ENCODE results near the gene PRRT1B. TPM values are rescaled to one million over a fixed set of nuclear protein-coding genes. Genes with fewer than 3 reads are reported as not detected.

PRRT1B gene
- total and polyA plus RNA-seq, 2 donors from 2014 or later: 1.0 TPM; not detected in 1

GRCh38 chr9:131522257-131523085 is 22.9 kb upstream of the PRRT1B start:
- no peaks in the 10 kb centered on the region for H3K27me3 ChIP-seq (ENCODE audit: control insufficient read depth, insufficient read depth, low read length)
- no peak overlapping the region for H3K9ac ChIP-seq (ENCODE audit: low read length in 3 of 3)
- no peak for DNase-seq
- intact Hi-C loops (cut with DNase I): no loop called here
- H3K27ac ChIP-seq (ENCODE audit: low read depth in 2 of 2, low read length in 2 of 2): no peak overlapping the region
- H3K4me3 ChIP-seq (ENCODE audit: low read length in 3 of 3): no peak overlapping the region
- TF ChIP-seq CTCF (IDR thresholded peaks at IDR 0.05; ENCODE audit: borderline replicate concordance, extremely low read depth, insufficient read depth): no peak
- H3K4me1 ChIP-seq (ENCODE audit: control insufficient read depth in 2 of 3, insufficient read depth in 2 of 3, low read depth in 1 of 3, low read length in 3 of 3): peaks cover 0 to 4% (median 0%) of the 10 kb centered on the region in 3 donors
- no peak for FAIRE-seq
- H3K36me3 ChIP-seq (ENCODE audit: control insufficient read depth in 2 of 3, insufficient read depth in 3 of 3, low read length in 3 of 3): peaks cover 2 to 55% (median 37%) of the 10 kb centered on the region in 3 donors
- no peaks in the 10 kb centered on the region for H3K9me3 ChIP-seq (ENCODE audit: control insufficient read depth in 2 of 3, insufficient read depth in 1 of 3, low read length in 3 of 3)

DNA sequence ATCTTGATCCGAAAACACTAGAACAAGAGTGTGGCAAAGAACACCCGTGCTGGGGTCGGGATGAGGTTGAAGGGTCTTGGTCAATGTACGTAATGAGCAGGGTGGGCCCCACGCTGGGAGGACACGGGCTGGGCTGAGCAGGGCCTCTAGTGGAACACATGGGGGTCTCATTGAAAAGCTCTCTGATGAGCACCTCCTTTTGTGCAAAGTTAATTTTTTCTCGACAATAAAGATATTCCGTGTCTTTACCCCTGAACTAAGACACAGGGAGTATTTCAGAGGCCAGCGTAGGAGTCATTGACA is 22.3 kb upstream of the PRRT1B start:
- H3K9me3 ChIP-seq (ENCODE audit: control insufficient read depth in 2 of 3, insufficient read depth in 1 of 3, low read length in 3 of 3): no peaks in the 10 kb centered on the region
- no peak for TF ChIP-seq CTCF (IDR thresholded peaks at IDR 0.05; ENCODE audit: borderline replicate concordance, extremely low read depth, insufficient read depth)
- FAIRE-seq (no peak), DNase-seq (no peak)
- H3K4me3 ChIP-seq (ENCODE audit: low read length in 3 of 3): no peak overlapping the region
- H3K4me1 ChIP-seq (ENCODE audit: control insufficient read depth in 2 of 3, insufficient read depth in 2 of 3, low read depth in 1 of 3, low read length in 3 of 3): peaks cover 0 to 4% (median 0%) of the 10 kb centered on the region in 3 donors
- no peak overlapping the region for H3K9ac ChIP-seq (ENCODE audit: low read length in 3 of 3)
- intact Hi-C loops (cut with DNase I): no loop called here
- H3K27ac ChIP-seq (ENCODE audit: low read depth in 2 of 2, low read length in 2 of 2): no peak overlapping the region
- H3K36me3 ChIP-seq (ENCODE audit: control insufficient read depth in 2 of 3, insufficient read depth in 3 of 3, low read length in 3 of 3): peaks cover 2 to 53% (median 34%) of the 10 kb centered on the region in 3 donors
- H3K27me3 ChIP-seq (ENCODE audit: control insufficient read depth, insufficient read depth, low read length): no peaks in the 10 kb centered on the region

GRCh38 chr9:131523451-131524435 is 21.6 kb upstream of the PRRT1B start:
- Histone ChIP-seq H3K27me3 (ENCODE audit: control insufficient read depth, insufficient read depth, low read length) (no peaks in the 10 kb centered on the region), H3K4me3 (ENCODE audit: low read length in 3 of 3) (no peak overlapping the region), H3K9ac (ENCODE audit: low read length in 3 of 3) (no peak overlapping the region), H3K9me3 (ENCODE audit: control insufficient read depth in 2 of 3, insufficient read depth in 1 of 3, low read length in 3 of 3) (no peaks in the 10 kb centered on the region), H3K27ac (ENCODE audit: low read depth in 2 of 2, low read length in 2 of 2) (no peak overlapping the region), H3K4me1 (ENCODE audit: control insufficient read depth in 2 of 3, insufficient read depth in 2 of 3, low read depth in 1 of 3, low read length in 3 of 3) (peaks cover 0 to 4% (median 0%) of the 10 kb centered on the region in 3 donors), H3K36me3 (ENCODE audit: control insufficient read depth in 2 of 3, insufficient read depth in 3 of 3, low read length in 3 of 3) (peaks cover 3 to 53% (median 29%) of the 10 kb centered on the region in 3 donors)
- intact Hi-C loops (cut with DNase I): no loop called here
- no peak for TF ChIP-seq CTCF (IDR thresholded peaks at IDR 0.05; ENCODE audit: borderline replicate concordance, extremely low read depth, insufficient read depth)
- no peak for FAIRE-seq
- DNase-seq: no peak

All from kidney (tissue), 14 donors.